HepG2 (cell line): Measurements from ENCODE around the gene CD300LF. TPM values are rescaled to one million over a fixed set of nuclear protein-coding genes. Genes with fewer than 3 reads are reported as not detected.

Experiments used
- EP300 ChIP-seq, 3 experiments: sonication (generic) in 1 of 3; formaldehyde crosslinking in 1 of 3; IDR thresholded peaks; 2 replicates each; pipeline versions ENCODE4 v1.5.1 to v1.6.1; 2011 to 2020; ENCODE audit warnings: low read depth in 2 of 3, low read length in 2 of 3, borderline replicate concordance in 1 of 3, improper control_type of control experiment in 1 of 3, mild to moderate bottlenecking in 1 of 3, missing genetic modification reagents in 1 of 3, moderate library complexity in 1 of 3
- KDM4B ChIP-seq: sonication (generic); formaldehyde crosslinking; IDR thresholded peaks from 2 replicates; pipeline ENCODE4 v1.4.0; 2020; ENCODE audit warnings: missing genetic modification reagents
- RFX5 ChIP-seq: IDR thresholded peaks from 2 replicates; pipeline ENCODE4 v1.6.1; 2011; ENCODE audit warnings: low read depth, low read length, improper control_type of control experiment
- ZNF572 ChIP-seq: sonication (generic); formaldehyde crosslinking; IDR thresholded peaks from 2 replicates; pipeline ENCODE4 v1.5.1; 2020; ENCODE audit warnings: mild to moderate bottlenecking, missing genetic modification reagents
- polyA plus RNA-seq, 8 experiments: library from polyadenylated mRNA; depleted of rRNA in 3 of 8; stranded (reverse) in 7 of 8; unstranded in 1 of 8; fragments of >200 nt; fragmentation: Illumina TruSeq in 4 of 8; extraction: Trizol in 4 of 8; gene quantifications; 2 replicates each; pipeline versions ENCODE4 v1.2.1 to v1.2.3, GENCODE V29; 2011 to 2016; ENCODE audit warnings: low read depth in 4 of 8, missing spikeins in 1 of 8, mixed read lengths in 1 of 8; ENCODE audit not compliant: insufficient read depth in 1 of 8
- total RNA-seq, 5 experiments: library from RNA; depleted of rRNA; stranded (reverse); fragments of >200 nt; fragmentation: Illumina TruSeq; extraction: Trizol; gene quantifications; 2 replicates each; pipeline ENCODE4 v1.2.3, GENCODE V29; 2016; ENCODE audit warnings: low read depth in 1 of 5
- TF ChIP-seq, protein P1 (sequence below): sonication (generic); formaldehyde crosslinking; IDR thresholded peaks from one replicate; pipeline ENCODE4 v1.5.1; 2020; ENCODE audit warnings: mild to moderate bottlenecking, missing genetic modification reagents; ENCODE audit errors: not compliant biosample characterization
- TF ChIP-seq, protein P2 (sequence below): sonication (generic); formaldehyde crosslinking; IDR thresholded peaks from 2 replicates; pipeline ENCODE4 v1.4.0; 2020; ENCODE audit warnings: missing genetic modification reagents, borderline replicate concordance
- TF ChIP-seq, protein P3 (sequence below): sonication (generic); formaldehyde crosslinking; IDR thresholded peaks from 2 replicates; pipeline ENCODE4 v1.4.0; 2020; ENCODE audit warnings: low read depth, mild to moderate bottlenecking, missing genetic modification reagents
- TF ChIP-seq, protein P4 (sequence below): IDR thresholded peaks from 2 replicates; pipeline ENCODE4 v1.6.1; 2016; ENCODE audit warnings: low read depth, borderline replicate concordance
- TF ChIP-seq, protein P5 (sequence below): sonication (generic); formaldehyde crosslinking; IDR thresholded peaks from 2 replicates; pipeline ENCODE4 v1.8.1; 2023; ENCODE audit warnings: missing genetic modification reagents, mild to moderate bottlenecking, borderline replicate concordance
- TF ChIP-seq, protein P6 (sequence below): sonication (generic); formaldehyde crosslinking; IDR thresholded peaks from 2 replicates; pipeline ENCODE4 v1.8.0; 2023; ENCODE audit warnings: mild to moderate bottlenecking, missing genetic modification reagents

CD300LF gene
- total and polyA plus RNA-seq, 2 of the 13 experiments (the other 11 are each of a cell fraction or from before 2014, with no cell fraction given): not detected

DNA sequence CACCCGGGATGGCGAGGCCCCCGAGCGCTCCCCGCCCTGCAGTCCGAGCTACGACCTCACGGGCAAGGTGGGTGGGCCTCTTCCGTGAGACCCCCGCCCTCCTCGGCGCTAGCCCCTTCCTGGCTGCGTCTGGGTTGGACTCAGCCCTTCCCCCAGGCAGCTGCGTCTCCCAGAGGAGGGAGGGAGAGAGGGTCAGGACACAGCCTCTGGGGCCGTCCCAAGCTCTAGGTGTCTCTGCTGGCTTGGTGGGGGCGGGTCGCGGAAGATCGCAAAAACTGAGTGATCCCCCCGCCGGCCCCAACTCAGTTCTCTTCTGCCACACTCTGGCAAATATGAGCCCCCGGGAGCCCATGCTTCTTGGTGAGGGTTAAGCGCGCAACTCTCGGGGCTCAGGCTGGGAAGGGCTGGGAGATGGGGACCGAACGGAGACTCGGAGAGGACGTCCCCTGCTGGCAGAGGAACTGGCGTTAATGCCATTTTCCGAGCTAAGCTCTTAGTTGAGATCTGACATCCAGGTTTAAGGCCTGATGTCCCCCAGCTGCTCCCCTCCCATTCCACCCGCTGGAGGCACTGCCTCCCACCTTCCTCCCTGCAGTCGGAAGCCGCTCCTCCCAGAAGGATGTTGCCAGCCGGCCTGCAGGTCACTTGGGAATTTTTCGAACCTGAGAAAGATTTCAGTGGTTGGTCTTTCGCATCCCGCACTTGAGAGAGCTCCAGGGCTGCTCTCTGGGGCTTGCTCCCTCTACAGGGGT is 24.8 kb upstream of the CD300LF start (continued):
- TF ChIP-seq, protein P1, sequence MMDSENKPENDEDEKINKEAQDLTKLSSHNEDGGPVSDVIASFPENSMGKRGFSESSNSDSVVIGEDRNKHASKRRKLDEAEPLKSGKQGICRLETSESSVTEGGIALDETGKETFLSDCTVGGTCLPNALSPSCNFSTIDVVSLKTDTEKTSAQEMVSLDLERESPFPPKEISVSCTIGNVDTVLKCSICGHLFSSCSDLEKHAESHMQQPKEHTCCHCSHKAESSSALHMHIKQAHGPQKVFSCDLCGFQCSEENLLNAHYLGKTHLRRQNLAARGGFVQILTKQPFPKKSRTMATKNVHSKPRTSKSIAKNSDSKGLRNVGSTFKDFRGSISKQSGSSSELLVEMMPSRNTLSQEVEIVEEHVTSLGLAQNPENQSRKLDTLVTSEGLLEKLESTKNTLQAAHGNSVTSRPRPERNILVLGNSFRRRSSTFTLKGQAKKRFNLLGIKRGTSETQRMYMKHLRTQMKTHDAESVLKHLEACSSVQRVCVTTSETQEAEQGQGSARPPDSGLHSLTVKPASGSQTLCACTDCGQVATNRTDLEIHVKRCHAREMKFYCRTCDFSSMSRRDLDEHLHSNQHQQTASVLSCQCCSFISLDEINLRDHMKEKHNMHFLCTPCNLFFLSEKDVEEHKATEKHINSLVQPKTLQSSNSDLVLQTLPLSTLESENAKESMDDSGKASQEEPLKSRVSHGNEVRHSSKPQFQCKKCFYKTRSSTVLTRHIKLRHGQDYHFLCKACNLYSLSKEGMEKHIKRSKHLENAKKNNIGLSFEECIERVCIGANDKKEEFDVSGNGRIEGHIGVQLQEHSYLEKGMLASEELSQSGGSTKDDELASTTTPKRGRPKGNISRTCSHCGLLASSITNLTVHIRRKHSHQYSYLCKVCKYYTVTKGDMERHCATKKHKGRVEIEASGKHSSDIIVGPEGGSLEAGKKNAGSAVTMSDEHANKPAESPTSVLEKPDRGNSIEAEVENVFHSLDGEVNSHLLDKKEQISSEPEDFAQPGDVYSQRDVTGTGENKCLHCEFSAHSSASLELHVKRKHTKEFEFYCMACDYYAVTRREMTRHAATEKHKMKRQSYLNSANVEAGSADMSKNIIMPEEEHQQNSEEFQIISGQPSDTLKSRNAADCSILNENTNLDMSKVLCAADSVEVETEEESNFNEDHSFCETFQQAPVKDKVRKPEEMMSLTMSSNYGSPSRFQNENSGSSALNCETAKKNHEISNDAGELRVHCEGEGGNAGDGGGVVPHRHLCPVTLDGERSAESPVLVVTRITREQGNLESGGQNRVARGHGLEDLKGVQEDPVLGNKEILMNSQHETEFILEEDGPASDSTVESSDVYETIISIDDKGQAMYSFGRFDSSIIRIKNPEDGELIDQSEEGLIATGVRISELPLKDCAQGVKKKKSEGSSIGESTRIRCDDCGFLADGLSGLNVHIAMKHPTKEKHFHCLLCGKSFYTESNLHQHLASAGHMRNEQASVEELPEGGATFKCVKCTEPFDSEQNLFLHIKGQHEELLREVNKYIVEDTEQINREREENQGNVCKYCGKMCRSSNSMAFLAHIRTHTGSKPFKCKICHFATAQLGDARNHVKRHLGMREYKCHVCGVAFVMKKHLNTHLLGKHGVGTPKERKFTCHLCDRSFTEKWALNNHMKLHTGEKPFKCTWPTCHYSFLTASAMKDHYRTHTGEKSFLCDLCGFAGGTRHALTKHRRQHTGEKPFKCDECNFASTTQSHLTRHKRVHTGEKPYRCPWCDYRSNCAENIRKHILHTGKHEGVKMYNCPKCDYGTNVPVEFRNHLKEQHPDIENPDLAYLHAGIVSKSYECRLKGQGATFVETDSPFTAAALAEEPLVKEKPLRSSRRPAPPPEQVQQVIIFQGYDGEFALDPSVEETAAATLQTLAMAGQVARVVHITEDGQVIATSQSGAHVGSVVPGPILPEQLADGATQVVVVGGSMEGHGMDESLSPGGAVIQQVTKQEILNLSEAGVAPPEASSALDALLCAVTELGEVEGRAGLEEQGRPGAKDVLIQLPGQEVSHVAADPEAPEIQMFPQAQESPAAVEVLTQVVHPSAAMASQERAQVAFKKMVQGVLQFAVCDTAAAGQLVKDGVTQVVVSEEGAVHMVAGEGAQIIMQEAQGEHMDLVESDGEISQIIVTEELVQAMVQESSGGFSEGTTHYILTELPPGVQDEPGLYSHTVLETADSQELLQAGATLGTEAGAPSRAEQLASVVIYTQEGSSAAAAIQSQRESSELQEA: no peak
- TF ChIP-seq, protein P2, sequence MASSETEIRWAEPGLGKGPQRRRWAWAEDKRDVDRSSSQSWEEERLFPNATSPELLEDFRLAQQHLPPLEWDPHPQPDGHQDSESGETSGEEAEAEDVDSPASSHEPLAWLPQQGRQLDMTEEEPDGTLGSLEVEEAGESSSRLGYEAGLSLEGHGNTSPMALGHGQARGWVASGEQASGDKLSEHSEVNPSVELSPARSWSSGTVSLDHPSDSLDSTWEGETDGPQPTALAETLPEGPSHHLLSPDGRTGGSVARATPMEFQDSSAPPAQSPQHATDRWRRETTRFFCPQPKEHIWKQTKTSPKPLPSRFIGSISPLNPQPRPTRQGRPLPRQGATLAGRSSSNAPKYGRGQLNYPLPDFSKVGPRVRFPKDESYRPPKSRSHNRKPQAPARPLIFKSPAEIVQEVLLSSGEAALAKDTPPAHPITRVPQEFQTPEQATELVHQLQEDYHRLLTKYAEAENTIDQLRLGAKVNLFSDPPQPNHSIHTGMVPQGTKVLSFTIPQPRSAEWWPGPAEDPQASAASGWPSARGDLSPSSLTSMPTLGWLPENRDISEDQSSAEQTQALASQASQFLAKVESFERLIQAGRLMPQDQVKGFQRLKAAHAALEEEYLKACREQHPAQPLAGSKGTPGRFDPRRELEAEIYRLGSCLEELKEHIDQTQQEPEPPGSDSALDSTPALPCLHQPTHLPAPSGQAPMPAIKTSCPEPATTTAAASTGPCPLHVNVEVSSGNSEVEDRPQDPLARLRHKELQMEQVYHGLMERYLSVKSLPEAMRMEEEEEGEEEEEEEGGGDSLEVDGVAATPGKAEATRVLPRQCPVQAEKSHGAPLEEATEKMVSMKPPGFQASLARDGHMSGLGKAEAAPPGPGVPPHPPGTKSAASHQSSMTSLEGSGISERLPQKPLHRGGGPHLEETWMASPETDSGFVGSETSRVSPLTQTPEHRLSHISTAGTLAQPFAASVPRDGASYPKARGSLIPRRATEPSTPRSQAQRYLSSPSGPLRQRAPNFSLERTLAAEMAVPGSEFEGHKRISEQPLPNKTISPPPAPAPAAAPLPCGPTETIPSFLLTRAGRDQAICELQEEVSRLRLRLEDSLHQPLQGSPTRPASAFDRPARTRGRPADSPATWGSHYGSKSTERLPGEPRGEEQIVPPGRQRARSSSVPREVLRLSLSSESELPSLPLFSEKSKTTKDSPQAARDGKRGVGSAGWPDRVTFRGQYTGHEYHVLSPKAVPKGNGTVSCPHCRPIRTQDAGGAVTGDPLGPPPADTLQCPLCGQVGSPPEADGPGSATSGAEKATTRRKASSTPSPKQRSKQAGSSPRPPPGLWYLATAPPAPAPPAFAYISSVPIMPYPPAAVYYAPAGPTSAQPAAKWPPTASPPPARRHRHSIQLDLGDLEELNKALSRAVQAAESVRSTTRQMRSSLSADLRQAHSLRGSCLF: no peak
- TF ChIP-seq EP300 (IDR thresholded peaks at IDR 0.05; ENCODE audit: low read depth in 2 of 2, low read length in 2 of 2) (no peak), EP300 (CRISPR knock-in tag; IDR thresholded peaks at IDR 0.05; ENCODE audit: borderline replicate concordance) (no peak), RFX5 (no peak), KDM4B (CRISPR knock-in tag) (no peak), ZNF572 (CRISPR knock-in tag) (no peak)
- TF ChIP-seq, protein P3, sequence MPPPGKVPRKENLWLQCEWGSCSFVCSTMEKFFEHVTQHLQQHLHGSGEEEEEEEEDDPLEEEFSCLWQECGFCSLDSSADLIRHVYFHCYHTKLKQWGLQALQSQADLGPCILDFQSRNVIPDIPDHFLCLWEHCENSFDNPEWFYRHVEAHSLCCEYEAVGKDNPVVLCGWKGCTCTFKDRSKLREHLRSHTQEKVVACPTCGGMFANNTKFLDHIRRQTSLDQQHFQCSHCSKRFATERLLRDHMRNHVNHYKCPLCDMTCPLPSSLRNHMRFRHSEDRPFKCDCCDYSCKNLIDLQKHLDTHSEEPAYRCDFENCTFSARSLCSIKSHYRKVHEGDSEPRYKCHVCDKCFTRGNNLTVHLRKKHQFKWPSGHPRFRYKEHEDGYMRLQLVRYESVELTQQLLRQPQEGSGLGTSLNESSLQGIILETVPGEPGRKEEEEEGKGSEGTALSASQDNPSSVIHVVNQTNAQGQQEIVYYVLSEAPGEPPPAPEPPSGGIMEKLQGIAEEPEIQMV: no peak
- TF ChIP-seq, protein P4, sequence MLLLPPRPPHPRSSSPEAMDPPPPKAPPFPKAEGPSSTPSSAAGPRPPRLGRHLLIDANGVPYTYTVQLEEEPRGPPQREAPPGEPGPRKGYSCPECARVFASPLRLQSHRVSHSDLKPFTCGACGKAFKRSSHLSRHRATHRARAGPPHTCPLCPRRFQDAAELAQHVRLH (CRISPR knock-in tag): no peak
- TF ChIP-seq, protein P5, sequence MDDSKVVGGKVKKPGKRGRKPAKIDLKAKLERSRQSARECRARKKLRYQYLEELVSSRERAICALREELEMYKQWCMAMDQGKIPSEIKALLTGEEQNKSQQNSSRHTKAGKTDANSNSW (CRISPR knock-in tag): no peak
- TF ChIP-seq, protein P6, sequence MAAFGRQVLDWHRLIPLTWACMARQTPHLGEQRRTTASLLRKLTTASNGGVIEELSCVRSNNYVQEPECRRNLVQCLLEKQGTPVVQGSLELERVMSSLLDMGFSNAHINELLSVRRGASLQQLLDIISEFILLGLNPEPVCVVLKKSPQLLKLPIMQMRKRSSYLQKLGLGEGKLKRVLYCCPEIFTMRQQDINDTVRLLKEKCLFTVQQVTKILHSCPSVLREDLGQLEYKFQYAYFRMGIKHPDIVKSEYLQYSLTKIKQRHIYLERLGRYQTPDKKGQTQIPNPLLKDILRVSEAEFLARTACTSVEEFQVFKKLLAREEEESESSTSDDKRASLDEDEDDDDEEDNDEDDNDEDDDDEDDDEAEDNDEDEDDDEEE: no peak
